EH (cell line): ENCODE data around the gene LAMC3.

Experiments
- DNase-seq: peaks from one replicate; pipeline ENCODE4 v3.0.0-alpha.2; 2015; ENCODE audit warnings: low read depth

LAMC3 gene

DNA sequence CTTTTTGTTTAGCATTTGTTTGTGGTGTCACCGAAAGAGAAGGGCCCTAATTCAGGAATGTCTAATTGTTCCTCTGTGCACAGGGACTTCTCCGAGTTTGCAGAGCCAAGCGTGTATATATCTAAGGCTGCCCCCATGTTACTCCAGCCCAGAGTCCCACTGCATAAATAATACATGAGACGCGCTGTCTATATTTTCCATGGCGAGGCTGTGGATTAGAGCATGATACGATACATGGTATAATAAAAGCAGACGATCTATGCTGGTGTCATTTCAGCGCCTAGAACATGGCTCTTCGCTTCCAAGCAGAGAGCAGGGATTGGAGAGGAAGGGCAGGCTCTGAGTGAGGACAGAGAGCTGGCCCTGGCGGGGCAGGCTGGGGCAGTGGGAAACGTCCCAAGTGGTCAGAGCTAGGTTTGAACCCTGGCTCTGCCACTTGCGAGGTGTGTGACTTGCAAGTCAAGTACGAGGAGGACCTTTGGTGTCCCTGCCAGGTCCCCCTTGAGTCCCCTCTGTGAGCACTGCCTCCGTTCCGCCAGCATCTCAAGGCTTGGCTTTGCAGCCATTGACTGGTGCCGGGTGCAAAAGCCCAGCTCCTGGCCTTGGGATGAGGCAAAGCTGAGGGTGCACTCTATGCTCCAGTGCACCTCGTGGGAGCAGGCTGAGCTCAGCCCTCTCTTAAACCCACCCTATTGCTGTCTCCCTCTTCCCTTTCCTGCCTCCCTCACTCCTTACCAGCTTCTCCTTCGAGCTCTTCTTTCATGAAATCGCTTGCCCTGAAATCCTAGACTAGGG lies 29.2 kb upstream of the LAMC3 start:
- no peak for DNase-seq

DNA sequence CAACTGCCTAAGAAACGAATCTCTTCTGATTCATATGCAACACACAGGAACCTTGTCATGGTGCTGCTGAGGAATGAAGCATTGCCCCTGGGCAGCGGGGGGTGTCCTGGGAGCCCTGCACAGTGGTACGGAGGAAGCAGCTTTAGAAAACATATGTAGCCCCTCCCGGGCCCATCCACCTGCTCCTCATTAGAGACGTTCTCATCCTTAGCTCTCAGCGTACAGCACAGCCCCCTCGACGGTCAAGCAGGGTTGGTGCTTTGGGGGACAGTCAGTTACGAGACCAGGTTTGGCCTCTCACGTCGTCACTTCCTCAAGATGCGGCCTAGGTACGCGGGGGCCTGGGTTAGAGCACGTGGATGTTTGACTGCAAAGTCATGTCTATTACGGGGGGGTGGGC lies 28.4 kb upstream of the LAMC3 start:
- no peak for DNase-seq

DNA sequence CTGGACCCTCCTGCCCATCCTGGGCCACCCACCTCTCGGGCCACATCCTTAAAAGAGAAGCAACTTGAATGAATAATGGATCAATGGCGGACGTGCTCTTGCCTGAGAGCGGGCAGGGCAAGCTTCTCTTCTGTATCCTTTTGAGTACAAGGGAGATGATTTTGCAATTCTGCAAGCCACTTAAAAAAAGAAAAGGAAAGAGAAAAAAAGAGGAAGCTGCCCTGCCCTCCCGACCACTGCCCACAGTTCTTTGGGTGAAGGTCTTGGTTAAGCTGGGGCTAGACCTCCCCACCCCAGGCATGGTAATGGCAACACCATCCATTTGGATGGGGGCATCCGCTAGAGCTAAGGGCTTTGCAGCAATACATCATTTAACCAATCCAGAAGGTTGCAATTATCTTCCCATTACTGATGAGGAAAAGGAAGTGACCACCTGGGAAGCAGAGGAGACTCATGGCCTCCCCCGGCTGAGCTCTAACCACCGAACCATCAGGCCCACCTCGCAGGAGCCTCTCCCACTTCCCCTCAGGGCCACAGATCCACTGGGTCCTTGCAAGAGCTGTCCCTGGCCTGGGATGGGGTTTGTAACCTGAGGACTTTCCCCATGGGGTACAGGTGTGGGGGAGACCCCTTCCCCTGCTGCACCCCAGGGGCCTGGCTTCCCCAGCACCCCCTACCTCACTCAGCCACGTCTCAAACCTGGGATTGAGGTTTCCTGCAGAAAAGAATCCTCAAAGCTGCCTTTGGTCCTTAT lies 27.8 kb upstream of the LAMC3 start:
- DNase-seq: no peak

DNA sequence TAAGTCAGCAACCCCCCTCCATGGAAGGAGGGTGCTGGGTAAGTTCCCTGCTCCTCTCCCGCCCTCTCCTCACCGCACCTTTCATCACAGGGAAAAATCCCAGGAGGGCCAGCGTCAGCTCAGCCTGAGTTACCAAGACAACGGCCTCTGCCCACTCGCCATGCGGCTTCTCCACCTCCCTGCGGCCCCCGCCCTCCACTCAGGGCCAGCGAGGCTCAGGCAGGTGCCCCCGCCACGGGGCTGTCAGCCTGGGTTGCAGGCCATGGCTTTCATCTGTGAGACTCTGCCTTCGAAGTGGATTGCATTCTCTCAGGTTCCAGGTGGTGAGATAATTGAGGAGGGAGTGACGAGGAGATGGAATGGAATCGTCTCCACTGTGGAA lies 27.2 kb upstream of the LAMC3 start:
- DNase-seq: no peak

DNA sequence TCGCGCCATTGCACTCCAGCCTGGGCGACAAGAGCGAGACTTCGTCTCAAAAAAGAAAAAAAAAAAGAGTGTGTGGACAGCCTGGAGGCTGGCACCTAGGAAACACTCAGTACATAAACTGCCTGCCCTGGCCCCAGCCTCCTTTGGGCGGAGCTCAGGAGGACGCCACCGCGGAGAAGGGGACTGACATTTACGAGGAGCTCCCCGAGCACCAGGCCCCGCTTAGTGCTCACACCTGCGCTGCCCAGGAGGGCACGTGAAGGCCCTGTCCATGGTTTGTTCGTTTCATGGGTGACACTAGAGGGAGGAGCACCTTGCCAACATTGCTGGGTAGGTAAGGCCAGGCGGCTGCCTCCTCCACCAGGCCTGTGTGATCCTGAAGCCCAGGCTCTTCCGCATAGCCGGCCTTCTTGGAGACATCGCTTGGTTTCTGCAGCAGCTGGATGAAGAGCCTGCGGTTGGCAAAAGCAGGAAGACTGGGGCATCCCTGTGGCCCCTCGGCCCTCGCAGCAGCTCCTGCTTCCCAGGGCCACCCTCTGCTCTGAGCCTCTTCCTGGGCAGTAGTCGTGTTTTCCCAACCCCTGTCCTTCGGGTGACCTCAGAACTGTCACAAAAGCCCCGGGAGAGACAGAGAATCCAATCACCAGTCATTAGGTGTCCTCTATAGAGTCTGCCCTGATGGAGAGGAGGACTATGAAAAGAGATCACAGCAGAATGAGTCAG lies 26.2 kb upstream of the LAMC3 start:
- no peak for DNase-seq

DNA sequence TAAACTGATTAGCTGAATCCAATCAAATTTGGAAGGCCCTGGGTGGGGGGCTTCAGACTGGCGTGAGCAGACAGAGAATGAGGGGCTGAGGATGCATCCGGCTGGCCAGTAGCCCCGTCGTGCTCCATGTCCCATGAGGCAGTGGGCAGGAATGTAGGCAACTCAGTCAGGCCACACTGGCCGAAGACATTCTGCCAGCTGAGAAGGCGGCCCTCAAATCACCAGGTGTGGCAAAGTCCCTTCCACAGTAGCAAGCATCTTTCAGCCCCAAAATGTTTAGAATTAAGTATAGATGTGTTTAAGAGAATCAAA lies 25.7 kb upstream of the LAMC3 start:
- DNase-seq: no peak

DNA sequence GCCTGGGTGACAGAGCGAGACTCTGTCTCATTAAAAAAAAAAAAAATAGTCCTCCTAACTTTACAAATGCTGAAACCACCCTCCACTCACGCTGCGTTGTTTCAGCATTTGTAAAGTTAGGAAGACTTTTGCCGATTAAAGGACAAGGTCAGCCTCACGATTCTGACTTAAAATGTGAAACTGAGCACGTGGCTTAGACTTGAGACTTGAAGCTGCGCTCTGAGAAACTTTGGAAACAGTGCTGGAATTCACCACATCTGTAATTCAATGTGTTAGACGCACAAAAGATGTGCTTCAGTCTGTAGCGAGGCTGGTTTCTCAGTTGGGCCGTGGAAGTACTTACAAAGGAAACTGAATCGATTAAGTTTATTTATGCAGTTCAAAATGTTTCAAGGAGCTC lies 25.0 kb upstream of the LAMC3 start:
- no peak for DNase-seq

DNA sequence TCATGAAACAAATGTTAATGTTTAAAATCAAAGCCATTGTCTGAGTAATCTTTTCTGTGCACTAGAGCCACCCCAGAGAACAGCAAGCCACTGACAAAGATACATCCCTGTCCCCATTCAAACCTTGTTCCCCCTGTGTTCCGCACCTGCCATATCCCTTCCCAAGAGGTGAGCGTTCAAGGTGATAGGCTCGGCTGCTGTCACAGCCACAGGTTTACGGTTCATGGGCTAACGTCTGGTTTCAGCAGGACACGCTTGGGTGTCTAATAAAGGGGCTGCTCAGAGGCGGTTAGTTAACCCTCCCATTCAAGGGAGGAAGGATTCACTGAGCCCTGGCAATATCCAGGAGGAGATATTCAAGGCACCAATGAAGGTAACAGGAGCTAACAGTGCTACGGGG lies 24.5 kb upstream of the LAMC3 start:
- no peak for DNase-seq

DNA sequence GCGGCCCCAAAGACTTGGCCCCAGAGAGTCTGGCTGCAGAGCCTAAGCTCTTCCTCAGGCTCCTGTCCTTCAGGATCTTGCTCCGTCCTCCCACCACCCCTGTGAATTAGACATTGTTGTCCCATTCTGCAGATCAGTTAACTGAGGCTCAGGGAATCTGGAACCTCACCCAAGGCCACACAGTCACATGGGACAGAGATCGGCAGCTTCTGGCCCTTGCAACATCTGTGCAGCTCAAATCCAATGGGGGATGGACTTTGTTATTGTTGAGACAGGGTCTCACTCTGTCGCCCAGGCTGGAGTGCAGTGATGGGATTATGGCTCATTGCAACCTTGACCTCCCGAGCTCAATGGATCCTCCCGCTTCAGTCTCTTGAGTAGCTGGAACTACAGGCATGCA lies 23.9 kb upstream of the LAMC3 start:
- DNase-seq: no peak

DNA sequence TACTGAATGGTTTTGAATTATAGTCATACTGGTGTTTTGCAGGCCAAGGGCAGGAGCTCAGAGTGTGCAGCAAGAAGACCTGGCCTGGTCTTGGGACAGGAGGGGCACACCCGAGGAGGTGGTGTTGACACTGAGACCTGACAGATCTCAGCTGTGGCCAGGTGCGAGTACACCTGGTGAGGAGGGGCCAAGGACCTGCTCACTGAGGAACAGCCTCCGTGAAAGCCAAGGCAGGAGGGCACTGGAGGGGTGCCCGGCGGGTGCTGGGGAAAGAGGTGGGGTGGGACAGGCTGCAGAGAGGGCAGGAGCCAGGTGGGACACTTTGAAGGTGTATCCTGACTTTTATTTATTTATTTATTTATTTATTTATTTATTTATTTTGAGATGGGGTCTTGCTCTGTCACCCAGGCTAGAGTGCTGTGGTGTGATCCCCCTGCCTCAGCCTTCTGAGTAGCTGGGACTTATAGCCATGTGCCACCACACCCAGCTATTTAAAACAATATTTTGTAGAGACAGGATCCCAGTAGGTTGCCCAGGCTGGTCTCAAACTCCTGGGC lies 23.3 kb upstream of the LAMC3 start:
- DNase-seq: no peak

DNA sequence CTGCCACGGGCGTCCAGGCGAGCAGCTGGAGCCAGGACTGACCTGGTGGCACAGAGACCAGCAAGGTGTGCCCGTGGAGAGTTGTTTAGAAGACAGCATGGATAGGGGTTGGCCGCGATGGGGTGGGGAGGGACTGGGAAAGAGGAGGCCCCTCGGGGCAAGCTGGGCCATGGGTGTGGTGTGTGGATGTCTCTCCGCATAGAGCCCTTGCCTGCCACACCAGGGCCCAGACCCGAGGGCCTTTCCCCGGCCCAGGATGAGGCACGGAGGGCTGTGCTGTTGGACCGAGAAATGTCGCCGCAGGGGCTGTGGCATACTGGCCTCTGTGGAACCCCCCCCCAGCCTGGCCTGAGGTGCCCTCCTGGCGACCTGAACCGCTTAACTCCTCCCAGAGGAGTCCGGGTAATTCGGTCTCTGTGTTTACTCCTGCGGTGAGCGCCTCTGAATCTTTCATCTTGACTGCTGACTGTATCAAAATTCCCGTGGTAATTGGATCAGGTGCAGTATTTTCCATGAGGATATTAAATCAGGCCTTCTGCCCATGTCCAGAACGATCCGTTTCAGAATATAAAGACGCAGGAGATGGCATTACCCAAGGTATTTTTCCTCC lies 22.5 kb upstream of the LAMC3 start:
- no peak for DNase-seq

DNA sequence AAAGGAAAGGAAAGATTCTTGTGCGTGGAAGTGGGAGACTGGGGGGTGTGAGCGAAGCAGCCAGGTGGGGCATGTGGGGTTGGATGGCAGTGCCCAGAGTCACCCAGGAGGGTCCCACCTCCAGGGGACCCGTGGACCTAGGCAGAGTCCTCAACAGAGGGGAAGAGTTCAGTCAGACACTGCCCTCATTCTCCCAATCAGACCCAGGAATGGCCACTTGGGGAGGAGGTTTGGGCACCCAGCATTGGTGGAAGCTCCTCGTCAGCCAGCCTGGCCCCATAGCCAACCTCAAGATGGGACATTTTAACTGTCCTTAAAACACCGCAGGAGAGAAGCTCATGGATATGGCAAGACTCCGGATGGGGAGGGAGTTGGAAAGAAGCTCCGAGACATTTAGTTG lies 21.9 kb upstream of the LAMC3 start:
- DNase-seq: no peak

DNA sequence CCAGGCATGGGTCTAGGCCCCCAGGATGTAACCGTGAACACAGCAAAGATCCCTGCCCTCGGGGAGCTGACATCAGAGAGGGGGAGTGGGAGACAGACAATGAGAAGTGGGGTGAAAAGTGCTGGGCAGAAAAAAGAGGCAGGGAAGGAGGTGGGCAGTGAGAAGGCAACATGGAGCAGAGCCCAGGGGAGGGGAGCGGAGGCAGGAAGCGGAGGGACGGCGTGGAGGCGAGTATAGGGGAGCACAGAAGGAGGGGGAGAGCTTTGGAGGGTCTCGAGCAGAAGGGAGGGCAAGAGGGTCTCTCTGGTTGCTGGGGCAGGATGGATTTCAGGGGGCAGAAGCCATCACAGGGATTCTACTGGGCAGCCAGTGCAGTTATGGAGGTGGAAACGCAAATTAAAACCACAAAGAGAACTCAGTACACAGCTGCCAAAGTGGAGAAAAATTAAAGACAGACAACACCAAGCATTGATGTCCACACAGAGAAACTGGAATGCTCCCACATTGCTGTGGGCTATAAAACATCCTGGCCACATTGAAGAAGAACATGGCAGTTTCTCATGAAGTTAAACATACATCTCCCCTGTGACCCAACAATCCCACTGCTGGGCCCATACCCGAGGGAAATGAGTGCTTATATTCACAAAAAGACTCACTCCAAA lies 21.1 kb upstream of the LAMC3 start:
- peak; percentile 9 for DNase-seq

DNA sequence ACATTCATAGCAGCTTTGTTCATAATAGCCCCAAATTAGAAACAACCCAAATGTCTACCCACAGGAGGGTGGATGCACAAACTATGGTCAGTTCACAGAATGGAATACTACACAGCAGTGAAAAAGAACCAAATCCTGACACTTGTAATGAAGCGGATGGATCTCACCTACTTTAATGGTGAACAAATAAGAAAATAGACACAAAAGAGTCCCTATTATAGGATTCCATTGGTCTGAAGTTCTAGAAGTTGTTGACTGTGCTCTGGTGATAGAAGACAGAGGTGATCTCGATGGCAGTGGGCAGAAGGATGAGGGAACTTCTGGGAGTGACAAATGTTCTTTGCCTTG lies 20.6 kb upstream of the LAMC3 start:
- no peak for DNase-seq

DNA sequence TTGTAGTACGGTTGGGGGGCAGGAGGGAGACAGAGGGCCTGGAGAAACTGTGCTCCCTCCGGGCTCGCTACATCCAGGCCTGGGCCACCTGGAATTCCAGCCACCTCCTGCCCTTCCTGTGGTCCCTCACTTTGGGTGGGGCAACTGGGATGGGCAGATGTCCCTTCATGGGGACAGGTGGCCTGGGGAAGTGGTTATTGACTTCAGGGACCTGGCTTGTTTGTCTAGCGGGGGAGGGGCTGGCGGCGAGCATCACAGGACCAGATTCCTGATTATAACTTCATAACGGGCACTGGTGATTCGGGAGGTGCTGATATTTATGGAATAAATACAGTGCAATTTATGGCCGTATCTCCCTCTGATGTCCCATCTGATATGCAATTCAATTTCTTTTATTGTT lies 20.1 kb upstream of the LAMC3 start:
- no peak for DNase-seq

DNA sequence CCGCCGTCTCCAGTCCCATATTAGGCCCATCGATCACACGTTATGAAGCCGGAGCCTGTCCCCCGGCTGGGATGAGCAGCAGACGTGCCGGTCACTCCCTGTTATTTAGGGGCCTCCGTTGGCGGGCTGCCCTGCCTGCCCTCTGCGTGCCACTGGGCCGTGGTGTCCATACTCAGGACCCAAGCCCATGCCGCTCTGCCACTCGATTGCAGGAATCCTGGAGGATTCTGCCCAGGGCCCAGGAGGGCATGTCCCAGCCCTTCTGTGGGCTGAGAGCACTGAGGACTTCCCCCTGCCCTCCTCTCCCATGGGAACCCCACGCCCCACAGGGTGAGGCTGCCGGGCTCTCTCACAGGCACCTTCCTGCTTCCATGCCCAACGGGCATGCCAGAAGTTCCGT lies 19.6 kb upstream of the LAMC3 start:
- DNase-seq: no peak

DNA sequence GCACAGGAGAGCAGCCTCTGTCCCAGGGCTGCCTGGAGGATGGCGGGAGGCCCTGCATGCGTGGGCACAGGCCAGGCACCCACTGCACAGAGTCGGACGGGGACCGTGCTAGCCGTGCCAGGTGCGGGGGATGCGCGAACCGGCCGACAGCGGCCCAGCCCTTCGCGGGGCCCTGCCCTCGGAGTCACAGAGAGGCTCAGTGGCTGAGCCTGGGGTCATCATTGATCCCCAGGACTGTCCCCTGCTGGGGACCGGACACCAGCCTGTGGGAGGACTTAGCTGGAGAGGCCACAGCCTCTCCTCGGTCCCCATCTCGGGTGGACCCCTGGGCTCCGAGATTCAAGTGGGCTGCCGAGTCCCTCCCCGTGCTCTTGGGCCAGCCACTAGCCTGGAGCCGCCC lies 19.1 kb upstream of the LAMC3 start:
- DNase-seq: no peak

DNA sequence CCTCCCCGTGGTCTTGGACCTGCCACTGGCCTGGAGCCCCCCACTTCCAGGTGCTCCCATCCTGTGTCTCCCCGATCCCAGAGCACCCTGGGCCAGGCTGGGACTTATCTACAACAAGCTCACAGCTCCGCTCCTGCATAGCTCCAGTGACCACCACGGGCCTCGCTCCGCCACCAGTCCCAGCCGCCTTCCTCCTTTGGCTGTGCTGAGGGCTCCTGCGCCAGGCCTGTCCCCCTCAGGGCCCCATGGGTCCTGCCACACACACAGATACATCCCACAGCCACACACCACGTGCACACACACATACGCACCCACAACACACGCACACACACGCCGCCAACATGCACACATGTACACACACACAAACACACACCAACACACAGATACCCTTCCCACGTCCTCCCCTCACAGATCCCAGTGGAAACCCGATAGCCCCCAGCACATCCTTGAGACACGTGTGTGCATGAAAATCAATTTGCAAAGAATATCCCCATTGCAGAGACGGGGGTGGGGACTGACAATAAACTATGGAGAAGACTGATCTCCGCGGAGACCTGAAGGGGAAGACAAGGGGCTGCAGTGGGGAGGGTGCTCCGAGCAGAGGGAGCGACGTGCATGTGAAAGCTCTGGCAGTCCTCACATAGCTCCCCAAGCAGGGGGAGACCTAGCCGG lies 18.5 kb upstream of the LAMC3 start:
- DNase-seq: no peak

DNA sequence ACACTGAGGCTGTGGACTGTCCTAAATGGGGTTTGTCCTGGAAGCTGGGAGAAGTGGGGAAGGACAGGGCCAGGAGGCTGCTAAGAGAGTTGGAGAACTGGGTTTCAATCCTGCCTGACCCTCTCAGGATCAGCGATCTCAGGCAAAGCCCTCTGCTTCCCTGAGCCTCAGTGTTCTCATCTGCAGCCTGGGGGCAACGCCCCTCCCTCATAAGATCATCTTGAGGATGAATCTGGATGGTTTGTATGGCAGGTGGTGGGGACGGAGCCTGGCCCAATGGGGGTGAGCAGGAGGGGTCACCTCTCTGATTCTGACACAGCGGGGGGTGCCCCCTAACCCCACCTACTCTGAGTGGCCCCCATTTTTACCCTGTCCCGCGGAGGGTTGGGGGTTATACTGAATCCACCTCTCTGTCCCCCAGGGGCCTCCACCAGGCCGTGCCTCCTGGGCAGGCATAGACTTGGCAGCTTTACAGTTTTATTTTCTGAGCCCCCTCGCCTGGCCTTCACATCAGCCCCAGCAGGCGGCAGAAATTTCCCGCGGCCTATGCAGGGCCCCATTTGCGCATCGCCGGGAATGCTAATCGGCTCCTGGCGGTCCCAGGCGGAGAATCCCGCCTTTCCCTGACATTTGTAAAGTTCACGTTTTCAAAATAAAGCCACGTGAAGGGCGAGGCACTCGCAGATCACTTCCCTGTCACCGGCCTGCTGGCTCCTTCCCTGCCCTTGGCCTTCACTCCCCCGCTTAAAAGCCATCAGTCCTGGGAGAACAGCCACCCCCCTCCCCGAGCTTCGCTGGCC lies 17.8 kb upstream of the LAMC3 start:
- no peak for DNase-seq

DNA sequence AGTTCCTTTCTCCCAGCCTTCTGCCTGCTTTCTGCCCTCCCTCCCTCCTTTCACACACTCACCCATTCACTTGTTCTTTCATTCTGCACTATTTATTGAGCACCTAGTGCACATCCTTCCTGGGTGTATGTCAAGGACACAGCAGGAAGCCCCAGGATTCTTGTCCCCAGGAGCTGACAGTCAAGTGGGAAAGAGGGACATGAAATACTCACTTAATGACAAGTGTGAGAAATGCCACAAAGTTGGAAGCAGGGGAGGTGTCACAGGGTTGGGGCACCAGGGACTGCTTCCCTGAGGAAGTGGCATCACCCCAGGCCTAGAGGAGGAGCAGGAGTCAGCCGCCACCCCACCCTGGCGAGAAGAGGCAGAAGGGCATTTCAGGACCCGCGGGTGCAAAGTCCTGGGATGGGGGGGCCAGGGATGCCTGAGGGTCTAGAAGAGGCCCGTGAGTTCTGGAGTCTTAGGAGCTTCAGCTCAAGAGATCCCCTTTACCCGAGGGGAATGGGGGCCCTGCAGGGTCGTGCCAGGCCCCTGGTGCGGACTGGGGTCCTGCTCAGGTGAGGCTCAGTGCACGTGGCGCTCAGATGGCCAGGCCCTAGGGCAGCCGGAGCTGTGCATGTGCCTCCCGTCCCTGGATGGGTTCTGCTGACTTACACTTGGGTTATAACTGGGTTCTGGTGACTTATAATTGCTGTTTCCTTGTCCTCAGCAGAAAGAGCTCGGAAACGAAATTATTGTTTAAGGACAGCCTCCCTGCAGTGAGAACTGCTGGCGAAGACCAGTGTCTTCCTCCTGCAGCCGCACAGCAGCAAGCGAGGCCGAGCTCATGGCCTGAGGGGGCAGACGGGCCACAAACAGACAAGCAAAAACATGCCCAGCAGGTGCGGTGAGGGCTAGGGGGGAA lies 16.9 kb upstream of the LAMC3 start:
- no peak for DNase-seq
